ENCODE results near the gene ANKRD65.
"Not testable (repeated sequence)": the region's sequence is repeated elsewhere in the genome, so short reads cannot be mapped to it uniquely, and the experiment has no call there.

The ANKRD65 gene

GRCh38 chr1:1371746-1372711, 49.0 kb downstream of the ANKRD65 start:
- DNase-seq (ENCODE audit: low read depth in 2 of 2, low spot score in 1 of 2) = peak; percentile 55 to 59

DNA sequence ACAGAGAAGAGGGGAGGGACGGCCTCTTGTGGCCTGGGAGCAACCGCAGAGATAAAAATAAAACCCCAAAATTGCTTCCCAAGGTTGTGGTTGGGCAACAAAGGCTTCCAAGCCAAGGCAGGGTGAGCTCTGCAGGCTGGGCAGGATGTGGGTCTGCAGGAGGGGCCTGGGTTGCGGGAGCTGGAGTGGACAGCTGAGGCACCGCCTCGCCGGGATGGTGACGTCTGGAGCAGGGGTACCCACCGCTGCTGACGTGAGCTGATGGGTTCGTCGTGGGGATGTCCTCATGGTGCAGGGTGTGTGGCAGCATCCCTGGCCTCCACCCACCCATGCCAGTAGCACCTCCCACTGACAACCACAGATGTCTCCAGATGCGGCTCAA, 49.7 kb downstream of the ANKRD65 start:
- DNase-seq (ENCODE audit: low read depth in 2 of 2, low spot score in 1 of 2) = no peak

DNA sequence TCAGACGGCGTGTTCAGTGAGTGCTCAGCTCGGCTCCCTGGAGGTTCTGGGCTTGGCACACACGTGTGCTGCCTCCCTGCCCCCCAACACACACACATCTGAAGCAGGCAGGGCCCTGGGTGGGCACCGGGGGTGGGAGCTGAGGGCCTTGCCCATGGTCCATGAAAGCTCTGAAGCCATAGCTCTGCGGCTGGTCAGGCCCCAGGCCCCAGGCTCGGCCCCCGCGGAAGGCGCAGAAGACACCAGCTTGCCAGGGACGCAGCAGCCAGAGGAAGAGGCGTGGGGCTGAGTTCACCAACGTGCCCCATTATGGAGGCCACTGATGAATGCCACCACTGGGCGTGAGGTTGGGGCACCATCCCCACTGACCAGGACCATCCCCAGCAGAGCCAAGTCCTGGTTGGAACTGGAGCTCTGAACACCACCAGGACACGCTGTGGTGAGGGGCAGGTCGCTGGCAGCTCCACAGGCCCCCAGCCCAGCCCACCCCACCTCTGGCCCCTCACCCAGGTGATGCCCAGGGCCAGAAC, 50.2 kb downstream of the ANKRD65 start:
- DNase-seq (ENCODE audit: low read depth in 2 of 2, low spot score in 1 of 2) = no peak

DNA sequence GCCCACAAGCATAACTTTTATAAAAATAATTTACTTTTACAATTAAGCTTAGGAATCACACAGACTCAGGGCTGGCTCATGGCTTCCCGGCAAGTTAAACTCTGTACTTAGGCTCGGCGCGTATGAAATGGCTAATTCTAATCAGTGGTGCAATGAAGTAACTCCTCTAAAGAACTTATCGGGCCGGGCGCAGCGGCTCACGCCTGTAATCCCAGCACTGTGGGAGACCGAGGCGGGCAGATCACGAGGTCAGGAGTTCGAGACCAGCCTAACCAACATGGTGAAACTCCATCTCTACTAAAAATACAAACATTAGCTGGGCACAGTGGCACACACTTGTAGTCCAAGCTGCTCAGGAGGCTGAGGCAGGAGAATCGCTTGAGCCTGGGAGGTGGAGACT, 51.0 kb downstream of the ANKRD65 start:
- DNase-seq (ENCODE audit: low read depth in 2 of 2, low spot score in 1 of 2) = not testable (repeated sequence)

Measured in stimulated activated CD8-positive, alpha-beta memory T cell treated with anti-CD3 and anti-CD28 coated beads, Interleukin-4, amount 100 ng/mL, for 1 hour (primary cell).